ENCODE measurements around the gene SEC24D.
"Not testable (repeated sequence)": the region's sequence is repeated elsewhere in the genome, so short reads cannot be mapped to it uniquely, and the experiment has no call there.

The SEC24D gene

GRCh38 chr4:118810991-118811764 lies 24.7 kb downstream of the SEC24D start:
- DNase-seq = no peak

DNA sequence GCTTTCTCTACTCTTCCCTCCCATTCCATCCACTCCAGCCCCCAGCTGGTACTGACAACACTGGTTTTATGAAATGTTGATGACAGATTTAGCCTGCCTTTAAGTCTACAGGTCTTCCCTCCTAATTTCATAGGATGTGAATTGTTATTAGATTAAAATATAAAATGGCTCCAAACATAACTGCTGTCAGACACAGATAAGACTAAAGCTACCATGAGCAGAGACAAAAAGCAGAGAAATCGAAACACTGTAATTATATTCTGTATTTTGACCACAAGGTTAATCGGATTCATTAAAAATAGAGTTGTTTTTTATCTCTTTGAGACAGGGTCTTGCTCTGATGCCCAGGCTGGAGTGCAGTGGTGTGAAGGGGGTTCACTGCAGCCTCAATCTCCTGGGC lies 28.3 kb downstream of the SEC24D start:
- no peak for DNase-seq

DNA sequence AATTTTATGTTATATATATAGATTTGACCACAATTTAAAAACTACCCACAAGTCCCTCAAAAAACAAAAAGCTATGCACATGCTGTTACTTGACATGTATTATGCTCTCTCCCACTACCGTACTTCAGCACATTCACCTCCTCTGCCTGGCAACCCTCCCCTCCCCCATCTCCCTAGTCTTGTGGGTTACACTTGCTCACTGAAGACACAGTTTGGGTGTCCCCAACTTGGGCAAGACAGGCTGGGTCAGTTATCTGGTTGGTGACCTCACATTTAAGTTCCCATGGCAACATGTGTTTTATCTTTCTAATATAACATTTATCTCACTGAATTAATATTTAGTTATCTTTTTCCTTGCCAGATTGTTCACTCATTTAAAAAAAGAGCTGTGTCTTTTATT lies 32.7 kb downstream of the SEC24D start:
- no peak for DNase-seq

DNA sequence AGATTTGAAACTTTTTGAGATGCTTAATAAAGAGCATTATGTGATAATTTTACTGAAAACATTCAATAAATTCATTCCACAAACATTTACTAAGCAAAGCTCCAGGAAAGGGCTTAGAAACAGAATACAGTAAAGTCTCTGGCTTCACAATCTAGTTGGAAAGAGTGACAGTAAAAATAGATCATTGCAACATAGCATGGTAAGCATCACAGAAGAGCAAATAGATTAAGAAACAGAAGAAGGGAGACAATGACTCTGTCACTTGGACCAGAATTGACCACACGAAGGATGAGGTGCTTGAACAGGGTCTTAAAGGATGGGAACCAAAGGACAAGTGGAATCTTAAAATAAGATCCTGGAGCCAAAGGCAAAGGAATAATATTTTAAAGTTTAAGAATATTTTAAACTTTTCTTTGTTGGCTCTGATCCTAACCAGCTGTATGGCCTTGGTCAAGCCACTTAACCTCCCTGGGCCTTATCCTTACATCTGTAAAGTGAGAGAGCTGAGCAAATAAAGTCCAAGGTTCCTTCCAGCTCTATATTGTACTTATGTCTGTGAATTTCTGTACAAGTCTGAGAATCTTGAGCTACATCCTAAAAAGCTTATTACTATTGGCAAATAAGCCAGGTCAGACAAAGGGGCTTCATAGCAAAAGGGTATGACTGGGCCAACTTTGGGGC lies 33.9 kb downstream of the SEC24D start:
- no peak for DNase-seq

DNA sequence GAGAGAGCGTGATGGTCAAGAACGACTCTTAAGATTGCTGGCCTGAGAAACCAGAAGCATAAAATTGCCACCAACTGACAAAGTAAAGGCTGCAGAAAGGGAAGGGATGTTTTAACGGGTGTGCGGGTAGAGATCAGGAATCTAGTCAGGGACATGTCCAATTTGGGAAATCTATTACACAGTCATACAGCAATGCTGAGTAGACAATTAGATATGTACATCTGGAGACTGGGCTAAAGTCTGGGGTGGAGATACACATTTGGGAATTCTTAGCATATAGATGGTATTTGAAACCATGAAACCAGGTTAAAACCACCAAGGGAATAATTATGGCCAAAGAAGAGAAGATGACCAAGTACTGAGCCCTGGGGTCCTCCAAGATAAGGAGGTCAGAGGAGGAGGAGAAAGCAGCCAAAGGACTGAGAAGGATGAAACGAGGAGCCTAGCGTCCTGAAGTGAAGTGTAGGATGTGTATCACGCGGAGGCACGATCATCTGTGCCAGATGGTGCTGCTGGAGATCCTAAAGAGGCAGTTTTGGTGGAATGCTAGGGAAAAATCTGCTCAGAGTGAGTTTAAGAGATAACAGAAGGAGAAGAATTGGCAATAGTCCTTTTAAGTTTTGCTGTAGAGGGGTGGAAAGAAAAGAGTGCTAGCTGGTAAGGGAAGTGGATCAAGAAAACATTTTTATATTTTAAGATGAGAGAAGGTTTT lies 36.5 kb downstream of the SEC24D start:
- no peak for DNase-seq

GRCh38 chr4:118798658-118799057 lies 37.3 kb downstream of the SEC24D start:
- no peak for DNase-seq

DNA sequence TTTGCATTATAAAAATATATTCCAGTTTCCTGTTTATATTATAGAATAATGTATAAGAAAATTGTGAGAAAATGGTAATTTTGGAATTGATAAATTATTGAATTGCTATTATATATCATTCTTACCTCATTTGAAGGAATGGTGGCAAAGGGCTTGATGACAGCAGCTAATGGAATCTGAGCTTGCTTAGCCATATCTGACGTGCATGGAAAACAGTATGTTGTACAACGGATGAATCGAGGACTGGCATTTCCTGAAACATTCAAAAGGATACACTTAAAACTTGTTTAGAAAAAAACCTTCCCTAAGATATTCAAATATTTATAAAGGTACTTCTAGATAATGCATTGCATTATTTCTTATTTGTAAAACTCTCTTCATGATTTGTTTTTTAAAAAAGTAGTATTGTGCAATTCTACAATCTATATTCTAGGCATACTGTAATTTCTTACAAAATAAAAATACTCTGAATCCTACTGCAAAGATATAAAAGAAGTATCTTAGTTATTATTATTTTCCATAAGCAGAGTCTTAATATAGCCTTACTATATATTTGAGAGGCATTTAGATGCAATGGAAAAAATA lies 38.3 kb downstream of the SEC24D start:
- no peak for DNase-seq

- DNase-seq = not testable (repeated sequence)
Measured at GRCh38 chr4:118791690-118792446, 44.1 kb downstream of the SEC24D start.

- DNase-seq = no peak
Measured at GRCh38 chr4:118790544-118790943, 45.4 kb downstream of the SEC24D start.

- no peak for DNase-seq
Measured at GRCh38 chr4:118788911-118789310, 47.0 kb downstream of the SEC24D start.

- DNase-seq = no peak
Measured at GRCh38 chr4:118787844-118788380, 48.0 kb downstream of the SEC24D start.

DNA sequence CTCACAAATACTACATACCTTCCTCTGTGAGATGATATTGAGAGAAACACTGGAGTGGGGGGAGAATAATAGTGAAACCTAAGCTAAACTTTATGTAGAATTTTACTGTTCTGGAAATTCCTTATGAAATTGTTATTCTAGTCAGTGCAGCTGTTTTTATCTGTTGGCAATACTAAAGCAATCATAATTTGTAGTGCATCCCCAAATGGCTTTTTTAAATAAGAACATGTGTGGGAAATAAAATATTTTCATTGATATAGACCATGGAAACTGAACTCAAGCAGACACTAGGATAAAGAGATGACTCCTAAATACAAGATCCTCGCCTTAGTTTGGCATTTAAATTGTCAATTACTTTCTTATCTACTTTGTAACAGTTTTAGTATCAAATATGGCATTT lies 51.1 kb downstream of the SEC24D start:
- no peak for DNase-seq

DNA sequence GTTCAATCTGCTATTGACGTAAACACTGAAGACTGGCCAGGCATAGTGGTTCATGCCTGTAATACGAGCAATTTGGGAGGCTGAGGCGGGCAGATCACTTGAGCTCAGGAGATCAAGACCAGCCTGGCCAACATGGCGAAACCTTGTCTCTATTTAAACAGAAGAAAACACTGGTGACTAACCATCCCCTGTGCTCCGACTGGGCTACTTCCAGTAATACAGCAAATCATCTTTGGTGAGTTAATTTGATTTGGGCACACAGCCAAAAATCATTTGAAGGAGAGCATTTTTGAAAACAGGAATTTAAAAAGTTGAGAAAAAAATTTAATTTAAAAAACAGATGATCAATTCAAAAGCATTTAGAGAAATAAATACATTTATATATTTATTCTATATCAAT lies 52.0 kb downstream of the SEC24D start:
- no peak for DNase-seq

- DNase-seq = not testable (repeated sequence)
Measured at GRCh38 chr4:118782886-118783285, 53.0 kb downstream of the SEC24D start.

DNA sequence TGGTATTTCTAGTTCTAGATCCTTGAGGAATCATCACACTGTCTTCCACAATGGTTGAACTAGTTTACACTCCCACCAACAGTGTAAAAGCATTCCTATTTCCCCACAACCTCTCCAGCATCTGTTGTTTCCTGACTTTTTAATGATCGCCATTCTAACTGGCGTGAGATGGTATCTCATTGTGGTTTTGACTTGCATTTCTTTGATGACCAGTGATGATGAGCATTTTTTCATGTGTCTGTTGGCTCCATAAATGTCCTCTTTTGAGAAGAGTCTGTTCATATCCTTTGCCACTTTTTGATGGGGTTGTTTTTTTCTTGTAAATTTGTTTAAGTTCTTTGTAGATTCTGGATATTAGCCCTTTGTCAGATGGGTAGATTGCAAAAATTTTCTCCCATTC lies 58.3 kb downstream of the SEC24D start:
- DNase-seq = not testable (repeated sequence)

GRCh38 chr4:118776955-118777640 lies 58.8 kb downstream of the SEC24D start:
- not testable (repeated sequence) for DNase-seq

- no peak for DNase-seq
Measured at GRCh38 chr4:118776157-118776954, 59.6 kb downstream of the SEC24D start.

- no peak for DNase-seq
Measured at GRCh38 chr4:118775405-118775804, 60.5 kb downstream of the SEC24D start.

- no peak for DNase-seq
Measured at GRCh38 chr4:118774989-118775388, 60.9 kb downstream of the SEC24D start.

- DNase-seq = no peak
Measured at GRCh38 chr4:118774321-118774720, 61.6 kb downstream of the SEC24D start.

- DNase-seq = no peak
Measured at GRCh38 chr4:118773429-118773792, 62.5 kb downstream of the SEC24D start.

All from stimulated activated CD4-positive, alpha-beta T cell treated with anti-CD3 and anti-CD28 coated beads, Interleukin-1b, Interleukin-23, amount 100 ng/mL, for 48 hours (primary cell).